ENCODE data around the gene SAMD4A.

The SAMD4A gene

DNA sequence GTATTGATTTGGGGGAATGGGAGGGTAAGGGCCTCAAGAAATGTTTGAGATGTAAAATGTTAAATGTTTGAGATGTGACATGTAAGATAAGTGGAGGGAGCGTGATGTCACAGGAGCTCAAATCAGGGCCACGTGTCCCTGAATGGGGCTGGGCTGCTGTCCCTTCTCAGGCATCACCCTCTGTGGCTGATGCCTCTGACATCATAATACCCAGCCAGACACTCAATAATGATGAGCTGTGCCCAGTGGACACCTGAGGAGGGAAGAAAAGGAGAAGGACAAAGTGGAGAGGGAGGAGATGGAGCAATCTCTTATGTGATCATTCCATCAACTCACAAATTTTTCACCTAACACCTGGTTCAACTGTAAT lies 120.8 kb downstream of the SAMD4A start:
- DNase-seq = no peak

DNA sequence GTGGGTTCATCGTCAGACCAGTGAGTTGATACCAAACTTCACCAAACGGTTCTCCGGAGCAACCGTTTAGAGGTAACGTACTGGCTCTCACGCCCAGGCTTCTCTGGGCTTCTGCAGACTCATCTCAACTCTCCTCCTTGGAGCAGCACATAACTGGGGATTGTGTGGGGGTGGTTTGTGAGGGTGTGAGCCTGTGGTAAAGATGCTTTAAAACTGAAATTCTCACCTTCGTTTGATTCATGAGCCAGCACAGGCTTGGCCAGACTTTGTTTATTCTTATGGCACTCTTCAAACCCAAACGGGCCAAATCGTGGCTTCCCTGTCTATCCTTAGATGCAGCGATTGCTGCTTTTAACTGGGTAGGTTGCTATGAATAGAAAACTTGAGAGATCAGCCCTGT lies 121.3 kb downstream of the SAMD4A start:
- no peak for DNase-seq

DNA sequence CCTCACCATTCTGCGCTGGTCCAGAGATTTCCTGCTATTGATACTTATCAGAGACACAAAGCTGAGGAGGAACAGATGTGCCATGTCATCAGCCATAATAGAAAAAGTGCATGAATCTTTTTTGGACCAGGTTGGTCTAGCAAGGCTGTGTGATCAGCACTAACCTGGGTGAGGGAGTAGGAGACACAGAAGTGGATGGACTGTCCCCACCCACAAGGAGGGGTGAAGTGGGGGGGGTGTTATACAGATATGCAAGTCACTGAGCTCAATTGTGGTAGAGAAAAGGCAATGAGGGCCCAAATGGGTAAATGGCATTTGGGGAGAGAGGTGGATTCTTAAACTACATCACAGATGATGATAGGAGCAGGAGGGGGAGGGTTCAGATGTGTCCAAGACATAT lies 123.0 kb downstream of the SAMD4A start:
- no peak for DNase-seq

DNA sequence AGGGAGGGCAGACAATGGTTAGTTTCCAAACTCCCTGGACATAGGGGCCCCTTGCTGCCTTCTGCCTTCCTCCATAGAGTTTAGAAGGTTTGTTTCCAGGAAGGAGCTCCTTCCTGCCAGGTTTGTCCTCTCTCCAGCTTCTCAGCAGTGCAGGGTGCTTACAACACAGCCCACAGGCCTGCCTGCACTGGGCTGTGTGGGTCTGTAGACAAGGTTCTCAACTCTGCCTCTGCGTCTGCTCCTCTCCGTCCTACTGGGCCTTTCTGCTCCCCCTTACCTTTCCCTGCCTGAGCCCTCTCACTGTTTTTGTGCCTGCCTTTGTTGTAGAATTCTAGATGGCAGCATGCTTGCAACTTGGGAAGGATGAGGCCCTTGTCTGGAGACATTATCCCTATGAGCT lies 124.0 kb downstream of the SAMD4A start:
- no peak for DNase-seq

GRCh38 chr14:54691525-54692283 lies 124.8 kb downstream of the SAMD4A start:
- DNase-seq = peak; percentile 25 to 27

DNA sequence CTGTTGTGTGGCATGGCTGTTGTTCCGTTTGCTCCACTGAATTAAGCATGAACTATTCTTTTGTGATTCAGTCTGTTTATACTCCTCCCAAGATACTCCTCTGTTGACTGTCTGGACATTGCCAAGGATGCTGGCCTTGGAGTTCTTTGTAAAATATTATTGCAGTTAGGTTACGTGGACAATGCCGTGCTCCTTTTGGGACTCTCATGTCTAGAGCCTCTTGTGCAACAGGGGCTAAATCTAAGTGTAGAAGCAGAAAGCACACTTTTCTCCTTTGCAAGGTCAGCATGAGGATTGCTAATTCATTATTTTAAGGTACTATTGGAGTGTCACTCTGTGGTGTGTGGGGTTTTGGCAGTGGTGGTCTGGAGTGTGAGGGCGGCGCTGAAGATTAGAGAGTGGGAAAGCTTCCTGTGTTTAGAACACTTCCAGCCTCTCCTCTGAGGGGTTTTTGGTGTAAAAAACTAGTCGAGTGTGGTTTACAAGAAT lies 125.4 kb downstream of the SAMD4A start:
- no peak for DNase-seq

DNA sequence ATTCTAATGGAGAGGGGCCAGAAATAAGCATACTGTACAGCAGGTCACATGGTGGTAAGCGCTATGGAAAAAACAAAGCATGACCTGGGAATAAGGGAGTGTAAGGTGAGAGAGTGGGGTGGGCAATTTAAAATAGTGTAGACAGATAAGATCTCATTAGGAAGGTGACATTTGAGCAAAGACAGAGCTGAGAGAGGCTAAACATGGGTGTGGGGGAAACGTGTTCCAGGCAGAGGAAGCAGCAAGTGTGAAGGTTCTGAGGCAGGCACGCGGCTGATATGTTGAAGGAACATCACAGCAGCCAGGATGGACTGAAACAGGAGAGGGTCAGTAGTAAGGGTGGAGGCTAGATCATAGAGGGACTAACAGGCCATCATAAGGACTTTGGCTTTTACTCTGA lies 126.8 kb downstream of the SAMD4A start:
- DNase-seq = no peak

- no peak for DNase-seq
Measured at GRCh38 chr14:54695196-54695595, 128.3 kb downstream of the SAMD4A start.

DNA sequence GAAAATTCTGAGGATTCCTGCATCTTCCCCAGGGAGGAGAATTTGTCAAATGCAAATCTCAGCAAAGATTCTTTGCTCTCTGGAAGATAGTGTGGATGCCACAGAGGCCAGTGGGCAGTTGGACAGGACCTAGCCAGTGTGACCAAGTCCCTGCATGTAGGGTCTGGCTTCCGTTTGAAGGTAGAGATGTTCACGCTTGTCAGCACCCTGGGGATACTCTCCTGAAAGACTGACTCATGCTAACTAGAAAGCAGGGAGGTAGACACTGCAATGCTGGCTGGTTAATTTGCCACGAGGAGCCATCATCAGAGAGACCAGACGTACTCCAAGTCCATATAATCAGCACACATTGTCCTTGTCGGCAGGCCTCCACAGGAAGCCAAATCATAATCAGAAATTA lies 130.1 kb downstream of the SAMD4A start:
- no peak for DNase-seq

DNA sequence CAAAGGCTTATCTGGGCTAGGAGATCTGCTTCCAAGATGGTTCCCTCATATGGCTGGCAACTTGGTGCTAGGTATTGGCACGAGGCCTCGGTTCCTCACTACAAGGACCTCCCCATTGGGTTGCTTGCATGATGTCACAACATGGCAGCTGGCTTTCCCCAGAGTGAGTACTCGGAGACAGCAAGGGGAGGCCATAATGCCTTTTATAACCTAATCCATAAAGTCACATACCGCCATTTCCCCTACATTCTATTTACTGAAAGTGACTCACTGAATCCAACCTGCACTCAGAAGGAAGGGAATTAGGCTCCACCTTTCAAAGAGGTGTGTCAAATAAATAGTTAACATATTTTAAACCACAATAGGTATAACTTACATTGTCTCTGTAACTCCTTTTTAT lies 130.9 kb downstream of the SAMD4A start:
- no peak for DNase-seq

- DNase-seq = no peak
Measured at GRCh38 chr14:54698501-54698900, 131.6 kb downstream of the SAMD4A start.

DNA sequence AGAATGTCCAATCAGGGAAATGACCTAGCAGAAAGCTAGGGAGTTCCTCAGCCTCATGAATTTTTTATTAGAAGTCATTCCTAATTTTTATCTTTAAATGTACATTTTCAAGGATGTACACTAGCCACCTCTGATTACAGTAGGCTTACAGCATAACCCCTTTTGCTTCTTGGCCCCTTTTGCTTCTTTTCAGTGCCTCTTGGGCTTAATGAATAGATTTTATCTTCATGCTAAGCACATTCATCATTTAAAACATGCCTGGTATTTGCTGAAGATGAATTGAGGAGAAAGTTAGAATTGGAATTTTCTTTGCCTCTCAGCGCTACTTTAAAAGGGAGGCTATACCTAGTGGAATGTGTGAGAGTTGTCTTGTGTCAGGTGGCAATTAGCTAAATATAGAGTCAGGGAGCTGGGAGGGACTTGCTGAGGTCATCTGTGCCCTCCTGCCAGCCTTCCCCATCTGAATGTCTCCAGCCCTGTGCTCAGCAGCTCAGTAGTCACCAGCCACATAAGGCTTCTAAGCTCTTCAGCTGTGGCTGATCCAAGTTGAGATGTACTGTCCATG lies 132.1 kb downstream of the SAMD4A start:
- DNase-seq = no peak

DNA sequence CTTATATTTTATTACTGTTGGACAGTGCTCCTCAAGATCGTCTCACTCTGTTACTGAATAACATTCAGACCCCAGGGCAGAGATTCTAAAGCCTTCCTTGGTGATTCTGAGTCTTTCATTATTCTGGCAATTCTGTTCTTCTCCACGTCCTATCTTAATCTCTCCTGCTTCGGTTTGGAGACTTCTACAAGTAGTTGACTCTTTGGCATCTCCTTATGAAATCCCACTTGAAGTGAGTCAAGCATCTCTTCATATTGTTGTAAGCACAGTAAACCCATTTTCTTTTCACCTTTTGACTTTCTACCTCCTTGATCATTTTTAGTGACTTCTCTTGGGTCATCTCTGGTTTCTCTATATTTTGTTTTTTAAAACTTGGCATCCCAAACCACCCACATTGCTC lies 132.8 kb downstream of the SAMD4A start:
- DNase-seq = no peak

DNA sequence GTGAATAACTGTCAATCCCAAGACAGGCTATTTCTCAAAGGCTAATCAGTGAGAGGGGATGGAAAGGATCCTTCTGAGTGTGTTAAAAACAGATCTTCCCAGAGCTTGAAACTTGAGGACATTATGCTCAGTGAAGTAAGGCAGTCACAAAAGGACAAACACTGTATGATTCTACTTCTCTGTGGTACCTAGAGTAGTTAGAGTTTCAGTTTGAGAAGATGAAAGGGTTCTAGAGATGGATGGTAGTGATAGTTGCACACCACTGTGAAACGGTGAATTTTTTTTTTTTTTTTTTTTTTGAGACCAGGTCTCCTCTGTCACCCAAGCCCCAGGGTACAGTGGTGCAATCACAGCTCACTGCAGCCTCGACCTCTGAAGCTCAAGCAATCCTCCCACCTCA lies 133.8 kb downstream of the SAMD4A start:
- no peak for DNase-seq

GRCh38 chr14:54702014-54702491 lies 135.1 kb downstream of the SAMD4A start:
- DNase-seq = no peak

DNA sequence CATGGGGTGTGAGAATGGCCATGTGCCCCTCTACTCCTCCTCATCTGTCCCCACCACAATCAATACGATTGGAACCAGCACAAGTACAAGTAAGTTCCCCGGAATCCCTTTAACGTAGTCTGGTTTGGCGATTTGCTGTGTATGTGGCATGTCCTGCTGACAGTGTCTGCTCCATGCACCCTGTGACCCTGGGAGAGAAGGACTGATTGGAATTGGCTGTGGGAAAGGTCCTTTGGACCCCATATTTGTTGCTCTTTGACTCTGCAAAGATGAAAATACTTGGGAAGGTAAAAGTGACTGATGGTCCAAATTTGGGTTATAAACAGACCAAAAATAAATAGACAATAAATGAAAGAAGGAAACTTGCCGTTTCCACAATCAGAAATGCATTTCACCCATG lies 135.6 kb downstream of the SAMD4A start:
- DNase-seq = no peak

GRCh38 chr14:54703082-54703481 lies 136.2 kb downstream of the SAMD4A start:
- DNase-seq = no peak

- no peak for DNase-seq
Measured at GRCh38 chr14:54703724-54704123, 136.8 kb downstream of the SAMD4A start.

- DNase-seq = no peak
Measured at GRCh38 chr14:54704768-54705167, 137.8 kb downstream of the SAMD4A start.

GRCh38 chr14:54706769-54707168 lies 139.8 kb downstream of the SAMD4A start:
- no peak for DNase-seq

GRCh38 chr14:54708161-54708560 lies 141.2 kb downstream of the SAMD4A start:
- no peak for DNase-seq

GRCh38 chr14:54708982-54709381 lies 142.1 kb downstream of the SAMD4A start:
- no peak for DNase-seq

DNA sequence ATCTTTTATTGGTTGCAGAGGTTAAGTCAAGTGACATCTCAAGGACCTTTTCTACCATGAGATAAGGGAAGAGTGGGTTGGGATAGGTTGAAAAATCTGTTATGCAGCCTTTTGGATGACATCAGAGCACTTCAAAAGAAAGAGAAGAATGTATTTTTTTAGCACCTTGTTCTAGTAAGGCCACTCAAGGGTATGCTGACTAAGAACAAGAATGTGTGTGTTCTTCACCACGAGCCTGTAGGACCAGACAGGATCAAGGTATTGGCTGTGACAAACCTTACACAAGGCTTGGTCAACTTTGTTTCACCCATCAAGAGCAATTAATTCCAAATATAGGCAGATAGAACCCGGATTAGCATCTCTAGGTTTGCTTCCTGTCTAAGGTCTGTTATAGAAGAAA lies 142.5 kb downstream of the SAMD4A start:
- DNase-seq = no peak

DNA sequence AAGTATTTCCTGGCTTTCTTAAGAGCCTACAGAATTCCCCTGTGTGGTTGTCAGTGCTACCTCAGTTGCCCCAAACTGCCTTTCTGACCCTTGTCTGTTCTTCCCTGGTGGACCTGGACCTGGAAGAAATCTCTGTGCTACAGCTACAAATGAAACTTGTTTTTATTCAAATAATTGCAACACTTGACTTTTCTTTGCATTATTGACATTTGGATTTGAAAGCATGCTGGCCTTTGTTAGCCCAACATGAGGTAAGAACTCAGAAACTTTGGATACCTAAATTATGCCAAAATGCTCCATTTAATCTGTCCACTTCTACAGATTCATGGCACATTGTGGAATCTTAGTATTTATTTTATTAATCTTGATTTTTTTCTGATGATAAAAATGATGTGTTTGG lies 142.9 kb downstream of the SAMD4A start:
- DNase-seq = no peak

GRCh38 chr14:54711312-54711711 lies 144.4 kb downstream of the SAMD4A start:
- DNase-seq = no peak
